Activated T-helper 17 cell treated with anti-CD3 and anti-CD28 coated beads, Interleukin-2, amount 50 U/mL, for 72 hours (primary cell): ENCODE data around the gene MCEMP1. TPM values are rescaled to one million over a fixed set of nuclear protein-coding genes. Genes with fewer than 3 reads are reported as not detected.

Source experiments
- ATAC-seq: fragments of 150-1000 bp; cut with Tn5 transposase; replicated peaks from 2 replicates; pipeline ENCODE4 v1.10.0; 2021; ENCODE audit warnings: mild to moderate bottlenecking, moderate library complexity
- H3K27ac Mint-ChIP-seq: one replicate; pipeline ENCODE4 v1.8.0; 2022; ENCODE audit warnings: mixed read lengths
- H3K27me3 Mint-ChIP-seq: one replicate; pipeline ENCODE4 v1.8.0; 2022; ENCODE audit warnings: mixed read lengths
- H3K36me3 Mint-ChIP-seq: one replicate; pipeline ENCODE4 v1.8.0; 2022; ENCODE audit warnings: low read depth, mild to moderate bottlenecking, mixed read lengths
- H3K4me1 Mint-ChIP-seq: one replicate; pipeline ENCODE4 v1.8.0; 2022; ENCODE audit warnings: mixed read lengths
- H3K4me3 Mint-ChIP-seq: one replicate; pipeline ENCODE4 v1.8.0; 2022; ENCODE audit warnings: mild to moderate bottlenecking, mixed read lengths
- H3K9me3 Mint-ChIP-seq: one replicate; pipeline ENCODE4 v1.8.0; 2022; ENCODE audit warnings: mixed read lengths
- total RNA-seq, 2 donors: library from RNA; stranded (reverse); gene quantifications; one replicate each; pipeline ENCODE4 v1.2.3, GENCODE V29; 2022

MCEMP1 gene
- total RNA-seq, 2 donors from 2014 or later = not detected

GRCh38 chr19:7674010-7675005, 2.6 kb upstream of the MCEMP1 start:
- peak; percentile 30 for ATAC-seq
- peaks cover 9% of the 10 kb centered on the region for H3K4me1 Mint-ChIP-seq
- H3K27me3 Mint-ChIP-seq = peaks cover 27% of the 10 kb centered on the region
- no peaks in the 10 kb centered on the region for H3K9me3 Mint-ChIP-seq
- H3K4me3 Mint-ChIP-seq = no peak overlapping the region
- no peaks in the 10 kb centered on the region for H3K36me3 Mint-ChIP-seq
- no peak overlapping the region for H3K27ac Mint-ChIP-seq

GRCh38 chr19:7676376-7676775, 514 bp upstream of the MCEMP1 start:
- ATAC-seq = no peak
- Mint-ChIP-seq H3K9me3 (no peaks in the 10 kb centered on the region), H3K4me3 (peak overlapping the region; percentile 13), H3K27ac (no peak overlapping the region), H3K36me3 (peaks cover 4% of the 10 kb centered on the region), H3K4me1 (peaks cover 15% of the 10 kb centered on the region), H3K27me3 (peaks cover 23% of the 10 kb centered on the region)

GRCh38 chr19:7677669-7678311, 900 bp downstream of the MCEMP1 start:
- Mint-ChIP-seq H3K9me3 (no peaks in the 10 kb centered on the region), H3K27me3 (peaks cover 19% of the 10 kb centered on the region), H3K4me3 (peak overlapping the region; percentile 32), H3K36me3 (peaks cover 16% of the 10 kb centered on the region), H3K27ac (no peak overlapping the region), H3K4me1 (peaks cover 15% of the 10 kb centered on the region)
- no peak for ATAC-seq

GRCh38 chr19:7678971-7679751, 2.3 kb downstream of the MCEMP1 start:
- Mint-ChIP-seq H3K27ac (peak overlapping the region; percentile 86), H3K4me1 (peaks cover 15% of the 10 kb centered on the region), H3K27me3 (peaks cover 11% of the 10 kb centered on the region)

GRCh38 chr19:7679771-7680605, 3.1 kb downstream of the MCEMP1 start:
- Mint-ChIP-seq H3K4me1 (peaks cover 15% of the 10 kb centered on the region), H3K9me3 (no peaks in the 10 kb centered on the region), H3K27ac (peak overlapping the region; percentile 86), H3K27me3 (peaks cover 11% of the 10 kb centered on the region), H3K36me3 (peaks cover 33% of the 10 kb centered on the region), H3K4me3 (peak overlapping the region; percentile 65)
- no peak for ATAC-seq

More at GRCh38 chr19:7678971-7679751, 2.3 kb downstream of the MCEMP1 start:
- peak overlapping the region; percentile 65 for H3K4me3 Mint-ChIP-seq
- no peaks in the 10 kb centered on the region for H3K9me3 Mint-ChIP-seq
- H3K36me3 Mint-ChIP-seq = peaks cover 30% of the 10 kb centered on the region
- peak; percentile 72 for ATAC-seq

- ATAC-seq = peak; percentile 43
- Mint-ChIP-seq H3K4me1 (peaks cover 13% of the 10 kb centered on the region), H3K27ac (peak within 1 kb of the TSS; percentile 93)
These were observed 3.9 kb downstream of the MCEMP1 start, which contains the start of gene TRAPPC5 for GRCh38 chr19:7680606-7681339. Gene TRAPPC5, plus strand, starts transcription at chr19:7680833. Its CDS starts 1,421 bp downstream, at chr19:7682254.

DNA sequence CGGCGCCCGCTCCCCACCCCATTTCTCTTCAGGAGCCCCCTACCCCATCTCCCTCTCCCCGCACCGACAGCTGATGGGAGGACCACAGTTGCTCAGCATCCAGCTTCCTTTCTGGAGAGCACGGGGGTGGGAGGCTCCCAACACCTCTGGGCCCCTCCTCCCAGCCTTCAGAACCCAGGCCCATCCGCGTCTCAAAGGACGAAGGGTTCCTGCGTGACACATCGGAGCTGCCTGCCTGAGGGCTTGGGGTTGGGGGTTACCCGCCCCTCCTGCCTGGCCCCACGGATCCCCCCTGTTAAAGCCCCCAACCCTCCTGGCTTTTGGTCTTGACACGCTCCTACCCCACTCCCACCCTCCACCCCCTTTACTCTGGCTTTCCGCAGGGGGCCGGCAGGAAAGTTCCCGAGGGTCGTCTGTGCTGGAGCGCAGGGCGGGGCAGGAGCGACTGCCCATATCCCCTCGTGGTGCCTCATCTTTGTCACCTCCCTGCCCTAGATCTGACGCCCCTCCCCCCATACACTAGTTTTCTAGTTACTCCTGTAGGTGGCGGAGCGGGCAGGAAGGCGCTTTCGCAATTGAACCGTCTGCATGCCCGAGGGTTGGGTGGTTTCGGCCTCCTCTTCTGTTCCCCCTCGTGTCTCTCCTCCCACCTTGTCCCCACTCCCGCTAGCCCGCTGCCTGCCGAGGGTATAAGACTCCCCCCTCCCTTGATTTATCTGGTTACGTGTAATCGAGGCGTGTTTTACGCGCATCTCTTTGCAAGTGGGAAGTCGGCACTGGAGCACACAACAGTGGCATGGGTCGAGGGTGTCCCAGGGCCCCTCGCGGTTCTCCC, 4.7 kb downstream of the MCEMP1 start:
- H3K36me3 Mint-ChIP-seq = peaks cover 39% of the 10 kb centered on the region
- peak overlapping the region; percentile 86 for H3K4me3 Mint-ChIP-seq
- H3K4me1 Mint-ChIP-seq = peaks cover 10% of the 10 kb centered on the region
- H3K27me3 Mint-ChIP-seq = peaks cover 7% of the 10 kb centered on the region
- ATAC-seq = peak; percentile 47
- H3K27ac Mint-ChIP-seq = peak overlapping the region; percentile 93
- H3K9me3 Mint-ChIP-seq = no peaks in the 10 kb centered on the region

More at GRCh38 chr19:7680606-7681339, 3.9 kb downstream of the MCEMP1 start, which contains the start of gene TRAPPC5:
- Mint-ChIP-seq H3K9me3 (no peaks in the 10 kb centered on the region), H3K36me3 (peaks cover 39% of the 10 kb centered on the region), H3K27me3 (peaks cover 9% of the 10 kb centered on the region), H3K4me3 (peak within 1 kb of the TSS; percentile 86)

DNA sequence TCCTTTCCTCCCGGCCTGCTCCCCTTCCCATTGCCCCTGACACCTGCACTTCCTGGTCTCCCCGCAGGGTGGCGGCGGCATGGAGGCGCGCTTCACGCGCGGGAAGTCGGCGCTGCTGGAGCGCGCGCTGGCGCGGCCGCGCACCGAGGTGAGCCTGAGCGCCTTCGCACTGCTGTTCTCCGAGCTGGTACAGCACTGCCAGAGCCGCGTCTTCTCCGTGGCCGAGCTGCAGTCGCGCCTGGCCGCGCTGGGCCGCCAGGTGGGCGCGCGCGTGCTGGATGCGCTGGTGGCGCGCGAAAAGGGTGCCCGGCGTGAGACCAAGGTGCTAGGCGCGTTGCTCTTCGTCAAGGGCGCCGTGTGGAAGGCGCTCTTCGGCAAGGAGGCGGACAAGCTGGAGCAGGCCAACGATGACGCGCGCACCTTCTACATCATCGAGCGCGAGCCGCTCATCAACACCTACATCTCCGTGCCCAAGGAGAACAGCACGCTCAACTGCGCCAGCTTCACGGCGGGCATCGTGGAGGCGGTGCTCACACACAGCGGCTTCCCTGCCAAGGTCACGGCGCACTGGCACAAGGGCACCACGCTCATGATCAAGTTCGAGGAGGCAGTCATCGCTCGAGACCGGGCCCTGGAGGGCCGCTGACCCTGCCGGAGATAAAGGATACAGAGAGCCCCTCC, 5.4 kb downstream of the MCEMP1 start:
- peaks cover 10% of the 10 kb centered on the region for H3K4me1 Mint-ChIP-seq
- H3K9me3 Mint-ChIP-seq = no peaks in the 10 kb centered on the region
- H3K4me3 Mint-ChIP-seq = peak overlapping the region; percentile 86
- peaks cover 39% of the 10 kb centered on the region for H3K36me3 Mint-ChIP-seq
- ATAC-seq = no peak
- H3K27ac Mint-ChIP-seq = peak overlapping the region; percentile 93
- H3K27me3 Mint-ChIP-seq = peaks cover 3% of the 10 kb centered on the region

DNA sequence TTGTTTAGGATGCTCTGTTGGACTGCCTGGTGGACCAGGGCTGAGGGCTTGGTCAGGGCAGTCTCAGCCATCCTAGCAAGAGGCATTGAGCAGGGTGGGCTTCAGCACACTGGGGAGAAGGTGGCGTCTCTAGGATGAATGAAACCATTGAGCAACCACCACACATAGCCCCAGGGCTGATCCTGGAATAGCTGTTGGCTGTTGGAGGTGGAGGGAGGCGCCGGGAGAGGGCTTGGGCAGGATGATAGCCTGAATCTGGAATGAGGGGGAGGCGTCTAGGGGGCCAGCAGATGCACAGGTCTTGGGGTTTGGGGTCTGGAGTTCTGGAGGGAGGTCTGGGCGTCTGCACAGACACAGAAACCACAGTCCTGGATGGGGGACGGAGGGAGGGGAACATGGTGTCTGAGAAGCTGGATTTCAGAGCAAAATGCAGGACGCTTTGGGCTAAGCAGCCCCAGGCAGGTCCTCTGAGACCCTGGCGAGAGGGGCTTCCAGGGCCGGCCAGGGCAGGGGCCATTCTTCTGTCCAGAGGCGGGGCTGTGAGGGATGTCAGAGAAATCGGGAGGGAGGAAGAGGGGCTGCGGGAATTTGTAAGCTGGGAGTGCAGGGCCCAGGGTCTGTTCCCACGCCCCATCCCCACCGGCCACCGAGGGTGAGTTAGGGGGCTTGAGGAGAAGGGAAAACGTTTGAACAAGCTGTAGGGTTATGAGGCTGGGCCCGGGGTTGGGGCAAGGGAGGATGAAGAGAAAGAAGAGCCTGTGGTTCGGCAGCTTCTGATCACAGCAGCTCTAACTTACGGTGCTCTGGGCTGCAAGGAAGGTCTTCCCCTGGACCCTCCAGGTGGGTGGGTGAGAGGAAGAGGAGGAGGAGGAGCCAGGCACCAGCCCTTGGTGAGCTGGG, 8.9 kb downstream of the MCEMP1 start:
- Mint-ChIP-seq H3K27ac (no peak overlapping the region), H3K27me3 (no peaks in the 10 kb centered on the region), H3K9me3 (no peaks in the 10 kb centered on the region), H3K4me1 (no peaks in the 10 kb centered on the region), H3K4me3 (no peak overlapping the region), H3K36me3 (peaks cover 39% of the 10 kb centered on the region)
- ATAC-seq = no peak

GRCh38 chr19:7687177-7687576, 10.3 kb downstream of the MCEMP1 start:
- H3K4me1 Mint-ChIP-seq = no peaks in the 10 kb centered on the region
- no peaks in the 10 kb centered on the region for H3K27me3 Mint-ChIP-seq
- no peaks in the 10 kb centered on the region for H3K9me3 Mint-ChIP-seq
- no peak overlapping the region for H3K4me3 Mint-ChIP-seq
- H3K36me3 Mint-ChIP-seq = peaks cover 28% of the 10 kb centered on the region
- no peak overlapping the region for H3K27ac Mint-ChIP-seq
- ATAC-seq = no peak

GRCh38 chr19:7689165-7689564, 12.3 kb downstream of the MCEMP1 start:
- H3K36me3 Mint-ChIP-seq = peaks cover 9% of the 10 kb centered on the region
- H3K4me3 Mint-ChIP-seq = no peak overlapping the region
- H3K27me3 Mint-ChIP-seq = no peaks in the 10 kb centered on the region
- H3K4me1 Mint-ChIP-seq = no peaks in the 10 kb centered on the region
- H3K27ac Mint-ChIP-seq = no peak overlapping the region
- H3K9me3 Mint-ChIP-seq = no peaks in the 10 kb centered on the region
- no peak for ATAC-seq
